Measurements from ENCODE around the gene INSR. TPM values are rescaled to one million over a fixed set of nuclear protein-coding genes. Genes with fewer than 3 reads are reported as not detected.

INSR gene
- total RNA-seq, 1 experiment from 2014 or later: 0.72 TPM

GRCh38 chr19:7295912-7296536 lies 1.8 kb upstream of the INSR start:
- DNase-seq (ENCODE audit: low read depth): no peak

DNA sequence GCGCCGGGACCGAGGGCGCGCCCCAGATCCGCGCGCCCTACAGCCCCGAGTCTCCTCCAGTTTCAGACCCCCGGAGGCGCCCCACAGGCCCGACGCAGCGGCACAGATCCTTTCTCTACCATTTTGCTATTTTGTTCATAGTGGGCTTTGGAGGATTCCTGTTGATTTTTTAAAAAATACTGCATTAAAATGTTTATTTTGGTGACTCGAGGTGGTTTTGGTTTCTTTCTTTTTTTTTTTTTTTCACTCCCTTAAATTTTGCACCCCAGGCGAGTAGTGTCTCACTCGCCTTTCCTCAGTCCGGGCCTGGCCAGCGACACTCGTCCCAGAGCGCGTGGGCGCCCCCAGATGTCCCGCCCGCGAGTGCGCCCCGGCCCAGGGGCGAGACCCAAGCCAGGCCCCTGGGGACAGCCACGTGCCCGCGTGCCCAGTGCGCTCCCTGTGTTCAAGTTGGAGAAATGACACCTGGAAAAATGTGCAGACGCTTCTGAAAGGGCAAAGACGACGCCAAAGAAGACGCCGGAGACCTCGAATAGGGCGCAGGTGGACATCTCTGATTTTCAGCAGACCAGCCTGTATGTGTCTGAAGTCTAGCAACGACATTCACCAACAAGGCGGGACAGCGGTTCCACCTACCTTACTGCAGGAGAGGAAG lies 471 bp upstream of the INSR start:
- no peak for DNase-seq (ENCODE audit: low read depth)

DNA sequence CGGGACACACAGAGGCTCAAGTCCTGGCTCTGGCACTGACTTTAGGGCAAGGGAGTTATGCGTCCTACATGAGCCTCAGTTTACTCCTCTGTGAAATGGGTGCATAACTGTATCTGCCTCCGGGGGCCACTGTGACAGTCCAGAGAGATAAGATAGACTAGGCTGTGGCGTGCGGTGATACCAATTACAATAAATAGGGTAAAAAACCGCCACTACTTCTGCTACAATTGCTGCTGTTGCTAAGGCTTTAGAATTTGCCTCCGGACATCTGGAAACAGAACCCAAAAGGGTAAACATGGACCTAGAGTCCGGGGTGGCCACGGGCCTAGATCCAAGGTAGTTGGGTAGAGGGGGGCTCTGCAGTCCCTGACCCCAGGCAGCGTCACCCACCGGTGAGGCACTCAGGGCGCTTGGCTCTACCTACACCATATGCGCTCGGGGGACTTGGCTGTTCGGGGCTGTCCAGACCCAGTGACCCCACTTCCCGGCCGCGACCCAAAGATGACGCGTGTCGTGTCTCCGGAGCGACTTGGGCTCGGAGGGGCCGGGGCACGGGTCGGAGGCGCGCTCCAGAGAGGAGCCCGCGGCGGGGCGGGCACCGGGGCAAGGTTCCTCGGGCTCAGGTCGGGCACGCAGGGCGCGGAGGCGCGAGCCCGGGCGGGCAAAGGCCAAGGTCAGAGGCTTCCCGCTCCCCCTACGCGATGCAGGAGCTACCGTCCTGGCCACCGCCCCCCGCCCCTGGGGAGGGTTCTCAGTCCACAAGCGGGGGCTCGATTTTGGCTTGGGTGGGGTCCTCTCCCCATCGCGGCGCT lies 1.1 kb downstream of the INSR start:
- no peak for DNase-seq (ENCODE audit: low read depth)

DNA sequence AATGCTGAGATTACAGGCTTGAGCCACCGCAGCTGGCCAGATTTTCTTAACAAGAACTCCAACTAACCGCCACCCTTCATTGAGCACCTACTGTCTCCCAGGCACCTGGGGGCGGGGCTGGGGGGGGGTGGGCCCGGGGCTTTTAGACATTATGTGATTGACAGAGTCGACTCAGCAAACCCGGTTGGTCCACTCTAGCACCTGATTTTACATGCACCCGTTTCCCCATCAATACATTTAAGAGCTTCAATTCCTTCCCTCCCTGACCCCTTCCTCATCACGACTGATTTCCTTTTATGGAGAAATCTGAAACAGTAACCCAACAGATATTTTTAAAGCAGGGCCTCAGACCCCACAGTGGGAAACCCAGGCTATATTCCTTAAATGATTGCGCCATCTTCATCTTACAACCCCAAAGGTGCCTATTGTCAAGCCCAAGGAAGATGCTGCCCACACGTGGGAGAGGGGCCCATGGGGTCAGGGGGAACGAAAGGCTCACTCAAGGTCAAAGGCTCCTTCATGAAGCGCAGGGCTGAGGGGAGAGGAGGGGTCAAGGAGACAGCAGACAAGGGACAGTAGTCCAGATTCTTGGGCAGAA lies 1.8 kb downstream of the INSR start:
- DNase-seq (ENCODE audit: low read depth): no peak

GRCh38 chr19:7288977-7289376 lies 5.2 kb downstream of the INSR start:
- DNase-seq (ENCODE audit: low read depth): no peak

- no peak for DNase-seq (ENCODE audit: low read depth)
Observed at GRCh38 chr19:7288131-7288530, 6.1 kb downstream of the INSR start.

GRCh38 chr19:7287722-7288121 lies 6.5 kb downstream of the INSR start:
- peak; percentile 70 for DNase-seq (ENCODE audit: low read depth)

DNA sequence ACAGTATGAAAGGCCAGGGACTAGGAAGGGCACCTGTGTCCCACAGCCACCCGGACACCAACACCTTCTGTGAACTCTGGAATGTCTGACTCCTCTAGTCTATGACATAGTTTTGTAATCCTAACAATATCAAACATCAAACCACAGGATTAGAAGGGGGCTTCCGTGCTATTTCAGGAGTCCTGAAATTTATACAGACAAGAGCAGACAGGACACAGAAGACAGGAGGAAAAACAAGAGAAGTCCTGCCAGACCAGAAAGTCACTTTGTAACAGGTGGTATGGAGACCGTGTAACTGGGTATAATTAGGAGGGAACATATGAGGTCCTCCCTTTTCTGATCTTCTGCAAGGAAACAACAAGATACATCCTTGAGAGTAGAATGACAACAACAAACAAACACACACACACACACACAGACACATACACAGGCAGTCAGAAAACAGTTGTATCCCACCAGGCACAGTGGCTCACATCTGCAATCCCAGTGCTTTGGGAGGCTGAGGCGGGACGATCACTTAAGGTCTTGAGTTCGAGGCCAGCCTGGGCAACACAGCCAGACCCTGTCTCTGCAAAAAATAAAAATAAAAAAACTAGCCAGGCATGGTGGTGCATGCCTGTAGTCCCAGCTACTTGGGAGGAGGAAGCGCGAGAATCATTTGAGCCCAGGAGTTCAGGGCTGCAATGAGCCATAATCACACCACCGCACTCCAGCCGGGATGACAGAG lies 13.1 kb downstream of the INSR start:
- no peak for DNase-seq (ENCODE audit: low read depth)

- no peak for DNase-seq (ENCODE audit: low read depth)
Observed at GRCh38 chr19:7272856-7273578, 21.2 kb downstream of the INSR start.

GRCh38 chr19:7268705-7269098 lies 25.5 kb downstream of the INSR start:
- no peak for DNase-seq (ENCODE audit: low read depth)

GRCh38 chr19:7267792-7268704 lies 26.2 kb downstream of the INSR start:
- DNase-seq (ENCODE audit: low read depth): no peak

DNA sequence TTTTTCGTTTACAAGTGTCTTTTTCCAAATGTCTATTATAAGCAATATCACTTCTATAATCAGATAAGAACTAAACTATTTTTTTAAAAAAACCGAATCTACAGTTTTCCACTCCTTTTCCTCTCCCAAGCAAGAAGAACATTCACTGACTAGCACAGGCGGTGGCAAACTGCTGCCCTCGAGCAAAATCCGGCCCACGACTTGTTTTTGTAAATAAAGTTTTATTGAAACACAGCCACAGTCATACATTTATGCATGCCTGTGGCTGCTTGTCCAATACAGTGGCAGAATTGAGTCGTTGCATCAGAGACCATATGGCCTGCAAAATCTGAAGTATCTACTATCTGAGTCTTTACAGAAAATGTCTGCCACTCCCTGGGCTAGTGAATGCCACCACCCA lies 27.4 kb downstream of the INSR start:
- no peak for DNase-seq (ENCODE audit: low read depth)

GRCh38 chr19:7265963-7266362 lies 28.3 kb downstream of the INSR start:
- no peak for DNase-seq (ENCODE audit: low read depth)

- DNase-seq (ENCODE audit: low read depth): no peak
Observed at GRCh38 chr19:7264858-7265257, 29.4 kb downstream of the INSR start.

DNA sequence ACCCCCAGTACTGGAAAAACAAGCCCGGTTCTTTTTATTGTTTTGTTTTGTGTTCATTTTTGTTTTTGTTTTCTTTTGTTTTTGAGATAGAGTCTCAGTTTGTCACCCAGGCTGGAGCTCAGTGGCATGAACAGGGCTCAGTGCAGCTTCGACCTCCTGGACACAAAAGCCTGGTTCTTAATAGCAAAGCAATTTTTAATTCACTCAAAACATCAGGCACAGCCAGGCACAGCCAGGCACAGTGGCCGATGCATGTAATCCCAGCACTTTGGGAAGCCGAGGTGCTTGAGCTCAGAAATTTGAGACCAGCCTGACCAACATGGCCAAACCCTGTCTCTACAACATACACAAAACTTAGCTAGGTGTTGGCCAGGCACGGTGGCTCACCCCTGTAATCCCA lies 30.7 kb downstream of the INSR start:
- DNase-seq (ENCODE audit: low read depth): no peak

GRCh38 chr19:7263066-7263465 lies 31.1 kb downstream of the INSR start:
- DNase-seq (ENCODE audit: low read depth): no peak

GRCh38 chr19:7262470-7262869 lies 31.7 kb downstream of the INSR start:
- DNase-seq (ENCODE audit: low read depth): no peak

DNA sequence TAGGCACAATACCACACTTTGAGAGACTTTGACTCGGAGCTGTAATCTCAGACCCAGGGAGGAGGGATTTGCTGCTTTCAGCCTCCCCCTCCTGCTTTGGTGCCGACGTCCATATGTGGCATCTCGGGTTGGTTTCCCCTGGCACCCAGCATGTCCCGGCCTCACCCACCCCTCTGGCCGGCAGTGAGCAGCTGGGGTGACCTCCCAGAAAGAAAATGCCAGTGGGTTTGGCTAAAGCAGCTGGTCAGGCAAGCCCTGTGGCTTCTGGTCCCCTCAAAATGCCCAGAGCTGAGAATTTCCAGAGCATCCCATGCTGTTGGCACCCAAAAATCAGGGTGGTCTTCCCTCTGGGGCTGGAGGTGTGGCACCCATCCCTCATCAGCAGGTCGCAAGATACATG lies 34.1 kb downstream of the INSR start:
- no peak for DNase-seq (ENCODE audit: low read depth)

GRCh38 chr19:7258840-7259395 lies 35.3 kb downstream of the INSR start:
- DNase-seq (ENCODE audit: low read depth): no peak
